ENCODE data around the gene TBRG1. TPM values are rescaled to one million over a fixed set of nuclear protein-coding genes. Genes with fewer than 3 reads are reported as not detected.
A peak's percentile ranks its signal among the peaks of the same experiment; 100 is the strongest.

The TBRG1 gene, protein sequence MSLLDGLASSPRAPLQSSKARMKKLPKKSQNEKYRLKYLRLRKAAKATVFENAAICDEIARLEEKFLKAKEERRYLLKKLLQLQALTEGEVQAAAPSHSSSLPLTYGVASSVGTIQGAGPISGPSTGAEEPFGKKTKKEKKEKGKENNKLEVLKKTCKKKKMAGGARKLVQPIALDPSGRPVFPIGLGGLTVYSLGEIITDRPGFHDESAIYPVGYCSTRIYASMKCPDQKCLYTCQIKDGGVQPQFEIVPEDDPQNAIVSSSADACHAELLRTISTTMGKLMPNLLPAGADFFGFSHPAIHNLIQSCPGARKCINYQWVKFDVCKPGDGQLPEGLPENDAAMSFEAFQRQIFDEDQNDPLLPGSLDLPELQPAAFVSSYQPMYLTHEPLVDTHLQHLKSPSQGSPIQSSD
- total RNA-seq (ENCODE audit: low replicate concordance): 18.9 and 20.7 TPM in 2 replicates

DNA sequence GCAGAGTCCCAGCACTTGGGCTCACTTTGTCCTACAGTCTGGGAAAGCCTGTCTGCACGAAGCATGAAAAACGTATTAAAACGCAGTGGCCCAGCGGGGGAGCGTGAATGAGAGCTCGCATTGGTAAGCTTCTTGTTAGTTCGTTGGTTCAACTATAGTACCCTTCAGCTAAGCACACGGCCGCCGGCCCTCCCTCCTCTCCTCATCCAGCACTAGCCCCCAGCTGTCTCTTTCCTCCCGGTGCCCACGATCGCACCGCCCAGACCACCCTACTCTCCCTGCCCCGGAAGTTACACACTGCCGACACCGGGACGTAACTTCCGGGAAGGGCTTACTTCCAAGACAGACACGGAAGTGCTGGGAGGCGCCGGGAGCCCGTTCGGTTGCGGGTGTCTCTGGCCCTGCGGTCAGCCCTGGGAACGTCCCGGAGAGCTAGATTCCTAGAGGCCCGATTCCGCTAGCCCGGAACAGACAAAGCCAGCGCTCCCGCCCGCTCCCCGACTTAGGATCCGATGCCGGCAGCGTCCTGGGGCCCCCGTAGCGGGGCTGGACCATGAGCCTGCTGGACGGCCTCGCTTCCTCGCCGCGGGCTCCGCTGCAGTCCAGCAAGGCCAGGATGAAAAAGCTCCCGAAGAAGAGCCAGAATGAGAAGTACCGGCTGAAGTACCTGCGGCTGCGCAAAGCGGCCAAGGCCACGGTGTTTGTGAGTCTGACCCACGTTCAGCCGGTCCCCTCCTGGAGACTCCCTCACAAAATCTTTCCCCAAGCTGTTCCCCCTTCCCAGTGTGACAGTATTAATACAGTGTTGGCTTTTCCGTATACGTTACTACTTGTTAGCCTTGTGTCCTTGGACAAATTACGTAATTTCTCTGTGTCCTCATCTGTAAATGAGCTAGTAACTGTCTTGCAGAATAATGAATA is at the start of gene TBRG1:
TSS of gene TBRG1 (plus strand) at position 334 of the 921 bp plus-strand sequence. CDS start at position 554, 220 bp downstream.
- Mint-ChIP-seq H3K27me3 (ENCODE audit: insufficient read depth, low read depth) (peaks cover 2% of the 10 kb centered on the region), H3K27ac (peak within 1 kb of the TSS; percentile 97)

DNA sequence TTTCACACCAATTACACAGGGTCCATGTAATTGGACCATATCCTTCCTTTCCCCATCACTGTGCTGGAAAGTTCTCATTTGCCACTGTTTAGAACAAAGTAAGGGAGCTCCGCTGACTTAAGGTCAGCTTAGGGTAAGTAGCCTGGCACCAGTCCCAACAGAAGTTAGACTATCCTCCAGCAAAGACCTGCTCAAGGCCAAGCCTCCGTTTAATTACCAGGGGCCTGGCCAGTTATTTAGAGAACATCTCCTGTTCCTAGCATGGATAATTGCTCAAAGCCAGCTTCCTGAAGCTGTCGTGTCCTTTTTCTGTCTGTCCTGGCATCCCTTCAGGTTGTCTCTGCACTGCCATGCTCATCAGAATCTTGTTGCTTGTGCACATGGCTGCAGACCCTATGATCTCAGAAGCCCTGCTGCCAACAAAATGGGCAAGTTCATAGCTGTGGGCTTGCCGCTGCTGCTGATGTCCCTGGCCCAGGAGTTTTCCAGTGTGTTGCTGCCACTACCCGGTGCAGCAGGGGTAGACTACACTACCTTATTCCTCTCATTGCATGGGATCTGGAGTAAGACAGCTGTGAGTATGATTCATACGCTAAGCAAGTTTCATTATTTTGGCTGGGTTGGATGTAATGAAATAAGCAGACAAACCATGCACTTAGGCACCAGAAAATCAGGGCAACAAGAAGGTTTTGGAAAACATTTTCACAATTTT is 44.8 kb upstream of the TBRG1 start:
- Histone ChIP-seq H3K9ac (no peak overlapping the region), H2AFZ (replicated peaks) (no peak overlapping the region), H3K4me3 (no peak overlapping the region), H3K4me1 (peaks cover 6% of the 10 kb centered on the region), H3K4me2 (no peak overlapping the region), H3K27me3 (no peaks in the 10 kb centered on the region), H3K79me2 (ENCODE audit: low read depth) (no peaks in the 10 kb centered on the region), H4K20me1 (ENCODE audit: low read depth) (no peaks in the 10 kb centered on the region), H3K9me3 (ENCODE audit: low read depth) (no peaks in the 10 kb centered on the region), H3F3A (ENCODE audit: low read depth) (no peaks in the 10 kb centered on the region), H3K36me3 (no peaks in the 10 kb centered on the region), H3K27ac (no peak overlapping the region)
- H3K27me3 Mint-ChIP-seq (ENCODE audit: insufficient read depth, low read depth): peaks cover 3% of the 10 kb centered on the region
- TF ChIP-seq EZH2 (IDR thresholded peaks at IDR 0.05) (no peak), EZH2phosphoT487 (IDR thresholded peaks at IDR 0.05) (no peak)
- TF ChIP-seq, protein P1, sequence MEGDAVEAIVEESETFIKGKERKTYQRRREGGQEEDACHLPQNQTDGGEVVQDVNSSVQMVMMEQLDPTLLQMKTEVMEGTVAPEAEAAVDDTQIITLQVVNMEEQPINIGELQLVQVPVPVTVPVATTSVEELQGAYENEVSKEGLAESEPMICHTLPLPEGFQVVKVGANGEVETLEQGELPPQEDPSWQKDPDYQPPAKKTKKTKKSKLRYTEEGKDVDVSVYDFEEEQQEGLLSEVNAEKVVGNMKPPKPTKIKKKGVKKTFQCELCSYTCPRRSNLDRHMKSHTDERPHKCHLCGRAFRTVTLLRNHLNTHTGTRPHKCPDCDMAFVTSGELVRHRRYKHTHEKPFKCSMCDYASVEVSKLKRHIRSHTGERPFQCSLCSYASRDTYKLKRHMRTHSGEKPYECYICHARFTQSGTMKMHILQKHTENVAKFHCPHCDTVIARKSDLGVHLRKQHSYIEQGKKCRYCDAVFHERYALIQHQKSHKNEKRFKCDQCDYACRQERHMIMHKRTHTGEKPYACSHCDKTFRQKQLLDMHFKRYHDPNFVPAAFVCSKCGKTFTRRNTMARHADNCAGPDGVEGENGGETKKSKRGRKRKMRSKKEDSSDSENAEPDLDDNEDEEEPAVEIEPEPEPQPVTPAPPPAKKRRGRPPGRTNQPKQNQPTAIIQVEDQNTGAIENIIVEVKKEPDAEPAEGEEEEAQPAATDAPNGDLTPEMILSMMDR (IDR thresholded peaks at IDR 0.05): no peak
- H3K4me3 Mint-ChIP-seq: no peak overlapping the region
- no peaks in the 10 kb centered on the region for H3K36me3 Mint-ChIP-seq
- H3K27ac Mint-ChIP-seq: no peak overlapping the region
- H3K4me1 Mint-ChIP-seq: peaks cover 6% of the 10 kb centered on the region
- H3K9me3 Mint-ChIP-seq: peaks cover 4% of the 10 kb centered on the region
- no peak for DNase-seq (ENCODE audit: low spot score)

More for the DNA sequence above, at the start of gene TBRG1:
- Histone ChIP-seq H3K79me2 (ENCODE audit: low read depth) (peaks cover 25% of the 10 kb centered on the region), H3K9ac (peak within 1 kb of the TSS; percentile 79), H2AFZ (replicated peaks) (peak within 1 kb of the TSS; percentile 38), H3K36me3 (no peaks in the 10 kb centered on the region), H3F3A (ENCODE audit: low read depth) (peaks cover 18% of the 10 kb centered on the region), H3K27ac (peak within 1 kb of the TSS; percentile 72), H3K4me3 (peak within 1 kb of the TSS; percentile 94), H3K27me3 (peaks cover 26% of the 10 kb centered on the region), H4K20me1 (ENCODE audit: low read depth) (peaks cover 12% of the 10 kb centered on the region), H3K4me2 (peak within 1 kb of the TSS; percentile 93), H3K9me3 (ENCODE audit: low read depth) (no peaks in the 10 kb centered on the region), H3K4me1 (peaks cover 17% of the 10 kb centered on the region)
- Mint-ChIP-seq H3K4me1 (peaks cover 16% of the 10 kb centered on the region), H3K36me3 (peaks cover 8% of the 10 kb centered on the region), H3K4me3 (peak within 1 kb of the TSS; percentile 93), H3K9me3 (no peaks in the 10 kb centered on the region)
- peak; percentile 92 for DNase-seq (ENCODE audit: low spot score)
- TF ChIP-seq EZH2 (IDR thresholded peaks at IDR 0.05): peak; percentile 58
- TF ChIP-seq, protein P1 (IDR thresholded peaks at IDR 0.05): no peak

DNA sequence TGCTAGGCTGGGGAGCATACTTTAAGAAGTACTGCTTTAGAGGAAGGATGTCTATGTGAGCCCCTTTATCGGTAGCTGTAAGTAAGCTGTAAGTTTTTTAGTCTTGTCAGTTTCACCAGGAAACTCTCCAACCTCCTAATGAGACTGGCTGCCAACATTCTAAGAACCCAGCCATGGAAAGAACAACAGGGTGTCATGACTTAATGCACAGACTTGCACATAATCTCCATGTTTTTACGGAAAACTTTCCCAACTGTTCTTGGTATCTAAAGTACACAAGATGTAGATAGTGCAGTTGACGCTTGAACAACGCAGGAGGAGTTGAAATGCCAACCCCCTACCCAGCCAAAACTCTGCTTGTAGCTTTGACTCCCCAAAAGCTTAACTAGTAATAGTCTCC is 43.9 kb upstream of the TBRG1 start:
- H3K27ac Mint-ChIP-seq: no peak overlapping the region
- H3K27ac ChIP-seq: no peak overlapping the region

More for the DNA sequence above, 43.9 kb upstream of the TBRG1 start:
- H3K4me1 ChIP-seq: peaks cover 6% of the 10 kb centered on the region
- H3K9ac ChIP-seq: no peak overlapping the region
- no peaks in the 10 kb centered on the region for H3F3A ChIP-seq (ENCODE audit: low read depth)
- Mint-ChIP-seq H3K27me3 (ENCODE audit: insufficient read depth, low read depth) (peaks cover 2% of the 10 kb centered on the region), H3K4me3 (no peak overlapping the region), H3K36me3 (no peaks in the 10 kb centered on the region), H3K9me3 (peaks cover 4% of the 10 kb centered on the region), H3K4me1 (peaks cover 6% of the 10 kb centered on the region)
- peak overlapping the region; percentile 68 for H2AFZ ChIP-seq (replicated peaks)
- H3K9me3 ChIP-seq (ENCODE audit: low read depth): no peaks in the 10 kb centered on the region
- no peaks in the 10 kb centered on the region for H3K36me3 ChIP-seq
- H3K27me3 ChIP-seq: no peaks in the 10 kb centered on the region
- no peak overlapping the region for H3K4me2 ChIP-seq
- no peaks in the 10 kb centered on the region for H4K20me1 ChIP-seq (ENCODE audit: low read depth)
- no peak for DNase-seq (ENCODE audit: low spot score)
- H3K79me2 ChIP-seq (ENCODE audit: low read depth): no peaks in the 10 kb centered on the region
- no peak for TF ChIP-seq EZH2phosphoT487 (IDR thresholded peaks at IDR 0.05)
- H3K4me3 ChIP-seq: no peak overlapping the region

Data from neural progenitor cell (in vitro differentiated cells).